Mesendoderm (in vitro differentiated cells): ENCODE measurements around the gene RBP3.

Experiments used
- DNase-seq: peaks from one replicate; pipeline ENCODE4 v3.0.0; 2013
- H2AK5ac ChIP-seq: 2 replicates; pipeline ENCODE4 v1.6.1; 2013; ENCODE audit warnings: low read length, inconsistent platforms
- H2BK120ac ChIP-seq: 2 replicates; pipeline ENCODE4 v1.6.1; 2013; ENCODE audit warnings: low read depth, mild to moderate bottlenecking, low read length, moderate library complexity, mixed read lengths
- H2BK15ac ChIP-seq: replicated peaks from 2 replicates; pipeline ENCODE4 v1.6.1; 2013; ENCODE audit warnings: low read depth, mild to moderate bottlenecking, moderate library complexity
- H2BK5ac ChIP-seq: 2 replicates; pipeline ENCODE4 v1.6.1; 2013; ENCODE audit warnings: low read length, inconsistent platforms
- H3K18ac ChIP-seq: 2 replicates; pipeline ENCODE4 v1.6.1; 2013; ENCODE audit warnings: mild to moderate bottlenecking, low read length, mixed read lengths
- H3K23ac ChIP-seq: one replicate; pipeline ENCODE4 v1.6.1; 2013; ENCODE audit warnings: low read length
- H3K27ac ChIP-seq: 2 replicates; pipeline ENCODE4 v1.5.1; 2013; ENCODE audit warnings: low read depth, mild to moderate bottlenecking, inconsistent platforms, low read length, moderate library complexity
- H3K27me3 ChIP-seq: 2 replicates; pipeline ENCODE4 v1.6.1; 2013; ENCODE audit warnings: low read length, control low read depth, mild to moderate bottlenecking, inconsistent platforms; ENCODE audit not compliant: insufficient read depth, poor library complexity
- H3K36me3 ChIP-seq: 2 replicates; pipeline ENCODE4 v1.6.1; 2013; ENCODE audit warnings: low read length, inconsistent platforms; ENCODE audit not compliant: control insufficient read depth, insufficient read depth
- H3K4ac ChIP-seq: one replicate; pipeline ENCODE4 v1.6.1; 2013; ENCODE audit warnings: low read depth, mild to moderate bottlenecking, low read length, moderate library complexity
- H3K4me1 ChIP-seq: 2 replicates; pipeline ENCODE4 v1.6.1; 2013; ENCODE audit warnings: low read depth, low read length, inconsistent platforms; ENCODE audit not compliant: control insufficient read depth
- H3K4me2 ChIP-seq: 2 replicates; pipeline ENCODE4 v1.6.1; 2013; ENCODE audit warnings: low read length
- H3K4me3 ChIP-seq: 2 replicates; pipeline ENCODE4 v1.5.1; 2013; ENCODE audit warnings: mild to moderate bottlenecking, low read length
- H3K56ac ChIP-seq: one replicate; pipeline ENCODE4 v1.6.1; 2013; ENCODE audit warnings: low read length
- H3K79me1 ChIP-seq: 2 replicates; pipeline ENCODE4 v1.6.1; 2013; ENCODE audit warnings: low read length, inconsistent platforms
- H3K79me2 ChIP-seq: 2 replicates; pipeline ENCODE4 v1.6.1; 2013; ENCODE audit warnings: mild to moderate bottlenecking, low read length; ENCODE audit not compliant: control insufficient read depth, insufficient read depth
- H3K9ac ChIP-seq: 2 replicates; pipeline ENCODE4 v1.6.1; 2013; ENCODE audit warnings: low read length, inconsistent platforms
- H4K5ac ChIP-seq: one replicate; pipeline ENCODE4 v1.6.1; 2013; ENCODE audit warnings: low read length
- H4K8ac ChIP-seq: one replicate; pipeline ENCODE4 v1.6.1; 2013; ENCODE audit warnings: low read depth, mild to moderate bottlenecking, control low read depth, low read length, moderate library complexity
- WGBS: extraction: QIAGEN DNeasy Blood & Tissue Kit; methylation state at CpG from one replicate; pipeline ENCODE4 v1.1.7; 2013; ENCODE audit warnings: low lambda C conversion rate, missing lambda C conversion rate; ENCODE audit not compliant: insufficient coverage; ENCODE audit errors: extremely low coverage; 5-methylcytosine and 5-hydroxymethylcytosine counted together

RBP3 gene

GRCh38 chr10:47366731-47367460 lies 18.7 kb downstream of the RBP3 start:
- H2BK15ac ChIP-seq, result no peak overlapping the region
- WGBS, result no CpG with 5 or more reads among the region's 8 CpGs

DNA sequence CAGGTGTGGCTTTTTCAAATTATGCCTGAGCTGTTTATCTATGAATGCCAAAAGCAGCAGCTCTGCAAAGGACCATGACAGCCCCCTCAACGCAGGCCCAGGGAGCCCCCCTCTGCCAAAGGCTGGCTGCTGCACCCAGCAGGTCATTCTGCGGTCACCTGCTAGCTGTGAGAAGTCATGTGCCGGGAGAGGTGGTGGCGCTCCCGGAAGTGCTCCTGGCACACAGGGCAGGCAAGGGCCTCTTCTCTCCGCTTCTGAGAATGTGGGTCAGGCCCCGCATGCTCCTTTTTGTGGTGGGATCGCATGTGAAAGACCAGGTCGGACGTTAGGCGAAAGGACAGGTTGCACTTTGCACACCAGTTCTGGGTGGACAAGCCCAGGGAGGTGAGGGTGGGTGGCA lies 19.5 kb downstream of the RBP3 start:
- WGBS, result no CpG with 5 or more reads among the region's 11 CpGs
- Histone ChIP-seq H3K23ac (no peak overlapping the region), H3K4me2 (no peak overlapping the region), H3K27ac (no peak overlapping the region), H3K79me2 (no peaks in the 10 kb centered on the region), H3K9ac (no peak overlapping the region), H3K36me3 (no peaks in the 10 kb centered on the region), H3K79me1 (no peaks in the 10 kb centered on the region), H4K8ac (no peak overlapping the region), H3K4me3 (no peak overlapping the region), H3K56ac (no peak overlapping the region), H3K4ac (no peak overlapping the region), H2BK120ac (no peak overlapping the region), H3K27me3 (no peaks in the 10 kb centered on the region), H2AK5ac (no peak overlapping the region), H4K5ac (no peak overlapping the region), H3K18ac (no peak overlapping the region), H3K4me1 (no peaks in the 10 kb centered on the region), H2BK5ac (no peak overlapping the region), H2BK15ac (no peak overlapping the region)
- DNase-seq, result no peak

More at GRCh38 chr10:47366731-47367460, 18.7 kb downstream of the RBP3 start:
- Histone ChIP-seq H4K8ac (no peak overlapping the region), H3K4me3 (no peak overlapping the region), H3K27ac (no peak overlapping the region), H3K27me3 (no peaks in the 10 kb centered on the region), H3K4ac (no peak overlapping the region), H3K4me2 (no peak overlapping the region), H3K4me1 (no peaks in the 10 kb centered on the region), H3K18ac (no peak overlapping the region), H3K79me1 (no peaks in the 10 kb centered on the region), H2BK120ac (no peak overlapping the region), H3K79me2 (no peaks in the 10 kb centered on the region), H3K36me3 (no peaks in the 10 kb centered on the region), H2BK5ac (no peak overlapping the region), H3K23ac (no peak overlapping the region), H3K9ac (no peak overlapping the region), H4K5ac (no peak overlapping the region), H3K56ac (no peak overlapping the region), H2AK5ac (no peak overlapping the region)
- no peak for DNase-seq

DNA sequence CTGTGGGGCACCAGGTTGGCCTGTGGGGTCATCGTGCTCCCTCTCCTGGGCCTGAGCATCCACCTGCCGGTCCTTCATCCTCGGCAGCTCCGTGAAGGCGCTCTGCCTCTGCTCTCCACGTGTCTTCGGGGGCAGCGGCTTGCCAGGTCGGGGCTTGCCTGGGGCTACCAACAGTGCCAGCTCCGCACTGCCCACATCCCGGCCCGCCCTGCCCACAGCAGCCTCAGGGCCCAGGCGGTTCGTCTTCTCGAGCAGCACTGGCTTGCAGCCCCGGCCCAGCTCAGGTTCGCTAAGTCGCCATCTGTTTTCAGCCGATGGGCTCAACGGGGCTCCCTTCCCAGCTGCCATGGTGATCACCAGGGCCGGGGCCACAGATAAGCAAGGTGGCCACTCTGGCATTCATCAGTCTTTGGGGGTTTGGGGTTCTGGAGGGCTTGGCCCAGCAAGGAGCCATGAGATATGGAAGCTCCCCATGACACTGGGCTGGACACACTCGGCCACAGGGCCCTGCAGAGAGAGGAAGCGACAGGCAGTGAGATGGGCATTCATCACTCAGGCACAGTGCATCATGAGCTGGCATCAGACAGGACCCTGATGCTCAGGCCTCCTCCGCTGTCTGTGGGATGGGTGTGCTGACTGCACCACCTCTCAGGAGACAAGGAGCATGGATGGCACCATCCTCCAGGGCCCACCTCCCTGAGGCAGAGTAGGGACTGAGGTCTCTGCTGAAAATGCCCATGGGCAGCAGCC lies 20.4 kb downstream of the RBP3 start:
- Histone ChIP-seq H3K36me3 (no peaks in the 10 kb centered on the region), H3K4ac (no peak overlapping the region), H3K4me1 (no peaks in the 10 kb centered on the region), H4K8ac (no peak overlapping the region), H3K79me1 (no peaks in the 10 kb centered on the region), H3K79me2 (no peaks in the 10 kb centered on the region), H3K56ac (no peak overlapping the region), H2BK120ac (no peak overlapping the region), H3K4me3 (no peak overlapping the region), H3K27ac (no peak overlapping the region), H3K27me3 (no peaks in the 10 kb centered on the region), H2AK5ac (no peak overlapping the region), H4K5ac (no peak overlapping the region), H3K23ac (no peak overlapping the region), H3K9ac (no peak overlapping the region), H3K4me2 (no peak overlapping the region), H2BK15ac (no peak overlapping the region), H2BK5ac (no peak overlapping the region), H3K18ac (no peak overlapping the region)
- DNase-seq, result no peak
- WGBS, result no CpG with 5 or more reads among the region's 24 CpGs

DNA sequence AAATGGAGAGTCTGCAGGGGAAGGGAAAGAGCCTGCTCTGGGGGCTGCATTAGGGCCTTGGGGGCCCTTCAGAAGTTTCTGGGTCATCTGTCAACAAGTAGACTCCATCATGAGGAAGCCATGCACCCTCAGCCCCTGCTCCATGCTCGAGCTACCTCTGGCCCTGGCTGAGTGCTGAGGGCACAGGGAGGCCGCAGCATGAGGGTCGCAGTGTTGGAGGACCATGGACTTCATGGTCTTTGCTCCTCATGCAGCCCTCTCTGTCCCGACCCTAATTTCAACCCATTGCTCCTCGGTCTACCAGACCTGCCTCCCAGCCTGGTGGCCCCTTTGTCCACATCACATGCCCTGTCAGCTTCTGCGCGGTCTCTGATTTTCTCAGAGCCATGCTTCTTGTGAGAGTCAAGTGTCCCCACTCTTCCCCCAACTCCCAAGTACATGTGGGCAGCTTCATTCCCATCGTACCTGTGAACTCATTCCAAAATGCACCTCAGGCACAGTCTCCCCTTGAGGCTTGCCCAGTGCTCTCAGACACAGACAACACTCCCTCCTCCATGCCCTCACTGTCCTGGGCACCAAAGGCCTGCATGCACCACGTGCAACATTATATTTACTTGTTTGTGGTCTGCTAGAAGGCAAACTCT lies 21.2 kb downstream of the RBP3 start:
- H2BK120ac ChIP-seq, result no peak overlapping the region
- no peak overlapping the region for H3K18ac ChIP-seq
- no peaks in the 10 kb centered on the region for H3K27me3 ChIP-seq
- H3K4ac ChIP-seq, result no peak overlapping the region
- WGBS, result no CpG with 5 or more reads among the region's 9 CpGs
- no peak overlapping the region for H3K4me3 ChIP-seq
- no peak overlapping the region for H2BK15ac ChIP-seq
- no peaks in the 10 kb centered on the region for H3K79me2 ChIP-seq
- no peaks in the 10 kb centered on the region for H3K4me1 ChIP-seq
- DNase-seq, result no peak
- no peak overlapping the region for H3K9ac ChIP-seq
- no peaks in the 10 kb centered on the region for H3K36me3 ChIP-seq
- no peak overlapping the region for H3K56ac ChIP-seq
- no peak overlapping the region for H3K23ac ChIP-seq
- no peak overlapping the region for H2AK5ac ChIP-seq
- H4K8ac ChIP-seq, result no peak overlapping the region
- H2BK5ac ChIP-seq, result no peak overlapping the region
- no peak overlapping the region for H4K5ac ChIP-seq
- no peak overlapping the region for H3K27ac ChIP-seq
- no peak overlapping the region for H3K4me2 ChIP-seq
- no peaks in the 10 kb centered on the region for H3K79me1 ChIP-seq

- Histone ChIP-seq H4K8ac (no peak overlapping the region), H3K4me3 (no peak overlapping the region), H3K27me3 (no peaks in the 10 kb centered on the region), H4K5ac (no peak overlapping the region), H2AK5ac (no peak overlapping the region), H3K18ac (no peak overlapping the region), H3K27ac (no peak overlapping the region), H3K4me1 (no peaks in the 10 kb centered on the region), H3K79me1 (no peaks in the 10 kb centered on the region), H2BK15ac (no peak overlapping the region), H3K4me2 (no peak overlapping the region), H3K36me3 (no peaks in the 10 kb centered on the region), H2BK5ac (no peak overlapping the region), H3K56ac (no peak overlapping the region), H3K4ac (no peak overlapping the region), H2BK120ac (no peak overlapping the region), H3K23ac (no peak overlapping the region), H3K79me2 (no peaks in the 10 kb centered on the region), H3K9ac (no peak overlapping the region)
- no CpG with 5 or more reads among the region's 11 CpGs for WGBS
- DNase-seq, result no peak
These were observed 22.0 kb downstream of the RBP3 start for GRCh38 chr10:47370015-47370767.
